UCSD-AML1 (cell line): Measurements from ENCODE around the gene GYS1.
A peak's percentile ranks its signal among the peaks of the same experiment; 100 is the strongest.

Experiments used
- DNase-seq: peaks from one replicate; lab custom pipeline; 2025; ENCODE audit not compliant: unreplicated experiment; lab: John Stamatoyannopoulos, UW

Gene GYS1

DNA sequence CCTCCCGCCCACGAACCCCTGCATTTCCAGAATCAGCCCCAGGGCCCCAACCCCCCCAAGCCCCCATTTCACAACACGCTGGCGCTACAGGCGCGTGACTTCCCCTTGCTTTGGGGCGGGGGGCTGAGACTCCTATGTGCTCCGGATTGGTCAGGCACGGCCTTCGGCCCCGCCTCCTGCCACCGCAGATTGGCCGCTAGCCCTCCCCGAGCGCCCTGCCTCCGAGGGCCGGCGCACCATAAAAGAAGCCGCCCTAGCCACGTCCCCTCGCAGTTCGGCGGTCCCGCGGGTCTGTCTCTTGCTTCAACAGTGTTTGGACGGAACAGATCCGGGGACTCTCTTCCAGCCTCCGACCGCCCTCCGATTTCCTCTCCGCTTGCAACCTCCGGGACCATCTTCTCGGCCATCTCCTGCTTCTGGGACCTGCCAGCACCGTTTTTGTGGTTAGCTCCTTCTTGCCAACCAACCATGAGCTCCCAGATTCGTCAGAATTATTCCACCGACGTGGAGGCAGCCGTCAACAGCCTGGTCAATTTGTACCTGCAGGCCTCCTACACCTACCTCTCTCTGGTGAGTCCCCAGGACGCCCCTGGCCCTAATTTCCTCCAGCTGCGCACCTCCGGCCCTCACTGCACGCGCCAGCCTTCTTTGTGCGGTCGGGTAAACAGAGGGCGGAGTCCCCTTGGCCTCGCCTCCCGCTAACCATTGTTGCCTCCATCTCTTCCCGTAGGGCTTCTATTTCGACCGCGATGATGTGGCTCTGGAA is 27.9 kb downstream of the GYS1 start, which contains the start of gene FTL:
Gene FTL, plus strand, starts transcription at position 270 of the 766 bp plus-strand sequence. Its CDS starts 199 bp downstream, at position 469.
- DNase-seq, result peak; percentile 97

- no peak for DNase-seq
Measured at GRCh38 chr19:48964205-48965039, 28.7 kb downstream of the GYS1 start.

DNA sequence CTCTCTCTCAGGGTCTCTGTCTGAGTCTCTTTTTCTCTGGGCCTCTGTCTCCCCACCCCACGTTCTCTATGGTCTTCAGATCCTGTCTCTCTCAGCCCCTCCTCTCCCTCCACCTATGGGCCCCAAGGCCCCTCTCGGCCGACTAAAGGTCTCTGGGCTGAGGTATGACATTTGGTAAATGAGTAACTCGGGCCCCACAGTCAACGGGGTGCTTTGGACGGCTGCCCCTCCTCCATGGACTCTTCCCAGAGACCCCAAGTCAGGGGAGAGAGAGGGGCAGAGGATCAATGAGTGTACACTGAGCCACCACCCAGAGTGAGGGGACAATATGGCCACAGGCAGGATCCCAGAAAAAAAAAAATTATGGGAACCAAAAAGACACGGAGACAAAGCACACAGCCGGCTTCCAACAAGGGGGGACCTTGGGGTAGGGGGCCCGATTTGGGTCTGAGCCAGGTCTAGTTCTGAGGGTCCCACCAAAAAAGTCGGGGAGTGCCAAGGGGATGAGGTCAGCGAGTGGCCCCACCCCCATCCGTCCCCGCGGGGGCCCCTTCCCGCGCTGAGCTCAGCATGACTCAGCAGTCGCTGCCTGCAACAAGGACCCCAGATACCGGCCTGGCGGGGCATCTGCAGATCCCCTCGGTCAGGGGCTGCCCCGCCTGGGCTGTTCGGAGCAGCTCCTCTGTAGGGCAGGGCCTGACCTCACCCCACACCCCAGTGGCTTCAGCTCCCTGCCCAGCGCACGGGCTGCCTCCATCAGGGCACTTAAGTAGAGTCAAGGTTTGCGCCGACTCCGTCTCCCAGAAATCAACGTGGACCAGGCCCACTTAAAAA is 29.5 kb downstream of the GYS1 start:
- DNase-seq, result peak; percentile 72

DNA sequence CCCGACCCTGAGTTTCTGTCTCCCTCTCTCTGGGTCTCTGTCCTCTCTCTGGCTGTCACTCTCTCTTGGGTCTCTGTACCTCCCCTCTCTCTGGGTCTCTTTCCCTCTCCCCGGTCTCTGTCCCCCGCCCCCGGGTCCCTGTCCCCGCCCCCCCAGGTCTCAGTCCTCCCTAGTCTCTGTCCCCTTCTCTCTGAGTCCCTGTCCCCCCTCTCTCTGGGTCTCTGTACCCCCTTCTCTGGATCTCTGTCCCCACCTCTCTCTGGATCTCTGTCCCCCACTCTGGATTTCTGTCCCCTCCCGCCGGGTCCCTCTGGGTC is 30.3 kb downstream of the GYS1 start:
- no peak for DNase-seq

DNA sequence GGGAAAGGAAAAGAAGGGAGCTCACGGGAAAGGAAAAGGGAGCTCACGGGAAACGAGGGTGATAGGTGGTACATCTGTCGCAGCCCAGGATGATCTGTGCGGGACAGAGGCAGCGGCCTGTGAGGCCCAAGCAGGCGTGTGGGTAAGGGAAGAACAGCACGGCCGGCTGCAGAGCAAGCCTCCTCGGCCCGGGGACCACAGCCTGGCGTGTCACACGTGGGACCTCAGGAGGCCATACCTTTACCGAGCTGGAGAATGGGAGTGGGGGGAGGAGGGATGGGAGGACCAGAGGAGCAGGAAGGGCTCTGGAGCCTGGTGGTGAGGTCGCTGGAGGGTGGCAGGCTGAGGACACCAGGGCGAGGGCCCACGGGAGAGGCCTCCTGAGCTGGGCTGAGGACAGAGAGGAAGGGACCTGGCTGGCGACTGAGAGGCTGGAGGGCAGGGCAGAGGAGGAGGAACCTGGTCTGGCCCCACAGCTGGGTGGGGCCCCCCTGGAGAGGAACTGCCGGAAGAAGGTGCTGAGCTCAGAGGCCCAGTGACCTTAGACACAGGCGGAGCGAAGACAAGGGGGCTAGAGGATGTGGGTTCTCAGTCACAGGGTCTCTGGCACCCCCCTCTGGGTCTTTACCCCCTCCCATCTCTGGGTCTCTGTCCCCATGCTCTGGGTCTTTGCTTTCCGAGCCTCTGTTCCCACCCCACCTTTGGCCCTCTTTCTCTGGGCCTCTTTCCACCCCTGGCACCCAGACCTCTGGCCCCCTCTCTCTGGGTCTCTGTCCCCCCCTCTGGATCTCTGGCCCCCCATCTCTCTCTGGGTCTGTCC is 30.9 kb downstream of the GYS1 start:
- DNase-seq, result peak; percentile 78

DNA sequence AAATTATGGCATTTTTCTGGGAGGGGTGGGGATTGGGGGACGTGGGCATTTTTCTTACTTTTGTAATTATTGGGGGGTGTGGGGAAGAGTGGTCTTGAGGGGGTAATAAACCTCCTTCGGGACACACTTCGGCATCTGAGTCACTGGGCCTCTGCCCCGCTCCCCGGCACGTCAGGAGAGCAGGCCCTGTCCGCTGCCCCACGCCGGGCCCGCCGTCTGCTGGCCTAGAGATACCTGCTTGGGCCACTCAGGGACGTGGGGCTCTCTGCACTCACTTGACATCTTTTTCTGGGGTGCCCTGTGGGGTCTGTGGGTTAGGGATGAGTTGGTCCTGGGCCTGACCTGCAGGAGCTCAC is 31.5 kb downstream of the GYS1 start:
- DNase-seq, result no peak

DNA sequence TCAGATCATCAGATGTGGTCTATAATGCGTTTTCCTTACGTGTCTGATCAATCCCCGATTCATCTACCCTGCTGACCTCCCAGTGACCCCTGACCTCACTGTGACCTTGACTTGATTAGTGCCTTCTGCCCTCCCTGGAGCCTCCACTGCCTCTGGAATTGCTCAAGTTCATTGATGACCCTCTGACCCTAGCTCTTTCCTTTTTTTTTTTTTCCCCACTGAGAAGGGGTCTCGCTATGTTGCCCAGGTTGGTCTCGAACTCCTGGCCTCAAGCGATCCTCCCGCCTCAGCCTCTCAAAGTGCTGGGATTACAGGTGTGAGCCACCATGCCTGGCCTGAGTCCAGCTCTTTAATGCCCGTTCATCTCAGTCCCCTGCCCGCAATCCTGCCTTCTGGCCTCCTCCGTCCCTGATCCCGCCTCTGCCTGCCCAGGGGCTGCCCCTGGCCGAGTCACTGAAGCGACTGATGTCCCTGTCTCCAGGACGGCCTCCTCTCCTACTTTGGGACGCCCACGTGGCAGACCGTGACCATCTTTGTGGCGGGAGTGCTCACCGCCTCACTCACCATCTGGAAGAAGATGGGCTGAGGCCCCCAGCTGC is 32.0 kb downstream of the GYS1 start:
- no peak for DNase-seq

- DNase-seq, result peak; percentile 15
Measured at GRCh38 chr19:48959341-48960239, 33.5 kb downstream of the GYS1 start.

GRCh38 chr19:48958006-48958405 is 35.1 kb downstream of the GYS1 start:
- no peak for DNase-seq

GRCh38 chr19:48955308-48955958 is 37.7 kb downstream of the GYS1 start:
- DNase-seq, result no peak

DNA sequence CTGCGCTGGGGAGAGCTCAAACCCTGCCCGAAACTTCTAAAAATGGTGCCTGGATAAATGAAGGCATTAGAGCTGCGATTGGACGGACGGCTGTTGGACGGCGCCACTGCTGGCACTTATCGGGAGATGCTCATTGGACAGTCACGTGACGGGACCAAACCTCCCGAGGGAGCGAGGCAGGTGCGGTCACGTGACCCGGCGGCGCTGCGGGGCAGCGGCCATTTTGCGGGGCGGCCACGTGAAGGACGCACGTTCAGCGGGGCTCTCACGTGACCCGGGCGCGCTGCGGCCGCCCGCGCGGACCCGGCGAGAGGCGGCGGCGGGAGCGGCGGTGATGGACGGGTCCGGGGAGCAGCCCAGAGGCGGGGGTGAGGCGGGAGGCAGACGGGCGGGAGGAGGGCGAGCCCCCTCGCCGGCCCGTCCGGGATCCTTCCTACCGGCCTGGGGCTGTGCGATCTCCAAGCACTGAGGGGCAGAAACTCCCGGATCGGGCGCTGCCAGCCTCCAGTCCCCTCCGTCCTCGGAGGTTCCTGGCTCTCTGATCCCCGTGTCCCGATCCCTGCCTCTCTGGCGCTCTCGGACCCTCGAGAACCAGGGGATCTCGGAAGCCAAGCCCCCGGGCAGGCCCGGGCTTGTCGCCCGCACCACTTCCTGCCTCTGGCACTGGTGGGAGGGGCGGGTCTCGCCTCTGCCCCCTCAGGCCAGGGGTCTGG is 38.4 kb downstream of the GYS1 start, which contains the start of gene BAX:
Gene BAX, plus strand, starts transcription at position 281 of the 713 bp plus-strand sequence. Its CDS starts 54 bp downstream, at position 335.
- peak; percentile 96 for DNase-seq

GRCh38 chr19:48953990-48954594 is 39.0 kb downstream of the GYS1 start:
- DNase-seq, result no peak

DNA sequence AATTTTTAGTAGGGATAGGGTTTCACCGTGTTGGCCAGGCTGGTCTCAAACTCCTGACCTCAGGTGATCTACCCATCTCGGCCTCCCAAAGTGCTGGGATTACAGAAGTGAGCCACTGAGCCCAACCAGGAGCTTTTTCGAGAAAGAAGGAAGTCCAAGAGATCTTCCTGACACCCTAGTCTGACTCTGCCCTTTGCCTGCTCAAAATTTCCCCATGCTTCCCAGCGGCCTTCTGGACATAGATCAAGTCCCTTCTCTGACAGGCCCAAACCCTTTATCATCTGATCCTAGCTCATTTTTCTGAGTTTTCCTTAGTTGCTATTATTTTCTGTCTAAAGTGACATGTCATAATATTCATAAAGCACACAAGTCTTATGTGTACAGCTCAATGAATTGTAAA is 40.0 kb downstream of the GYS1 start:
- no peak for DNase-seq

DNA sequence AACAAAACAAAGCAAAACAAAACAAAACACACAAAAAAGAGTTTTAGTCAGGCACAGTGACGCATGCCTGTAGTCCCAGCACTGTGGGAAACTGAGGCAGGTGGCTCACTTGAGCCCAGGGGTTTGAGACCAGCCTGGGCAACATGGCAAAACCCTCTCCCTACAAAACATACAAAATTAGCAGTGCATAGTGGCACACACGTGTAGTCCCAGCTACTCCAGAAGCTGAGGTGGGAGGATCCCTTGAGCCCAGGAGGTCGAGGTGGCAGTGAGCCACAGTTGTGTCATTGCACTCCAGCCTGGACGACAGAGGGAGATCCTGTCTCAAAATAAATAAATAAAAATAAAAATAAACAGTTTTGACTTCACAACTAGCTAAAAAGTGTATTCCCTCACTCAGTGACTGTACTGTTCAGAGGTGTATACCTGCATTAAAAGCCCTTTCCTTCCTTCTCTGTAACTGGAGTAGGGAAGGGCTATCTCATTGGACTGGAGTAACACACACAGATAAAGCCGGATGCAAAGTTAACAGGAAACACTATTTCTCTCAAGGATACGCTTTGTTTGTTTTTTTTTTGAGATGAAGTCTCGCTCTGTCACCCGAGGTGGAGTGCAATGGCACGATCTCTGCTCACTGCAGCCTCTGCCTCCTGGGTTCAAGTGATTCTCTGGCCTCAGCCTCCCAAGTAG is 42.1 kb downstream of the GYS1 start:
- DNase-seq, result no peak

DNA sequence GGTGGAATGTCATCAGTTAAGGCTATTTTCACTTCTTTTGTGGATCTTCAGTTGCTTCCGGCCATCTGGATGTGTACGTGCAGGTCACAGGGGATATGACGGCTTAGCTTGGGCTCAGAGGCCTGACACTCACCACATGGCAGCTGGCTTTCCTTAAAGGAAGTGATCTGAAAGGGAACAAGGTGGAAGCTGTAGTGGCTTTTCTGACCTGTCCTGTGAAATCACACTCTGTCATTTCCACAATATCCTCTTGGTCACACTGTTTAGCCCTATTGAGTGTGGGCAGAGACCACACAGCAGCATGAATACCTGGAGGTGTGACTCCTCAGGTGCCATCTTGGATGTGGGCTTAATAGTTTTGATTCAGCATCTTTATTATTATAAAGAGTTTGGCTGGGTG is 43.0 kb downstream of the GYS1 start:
- DNase-seq, result peak; percentile 44

DNA sequence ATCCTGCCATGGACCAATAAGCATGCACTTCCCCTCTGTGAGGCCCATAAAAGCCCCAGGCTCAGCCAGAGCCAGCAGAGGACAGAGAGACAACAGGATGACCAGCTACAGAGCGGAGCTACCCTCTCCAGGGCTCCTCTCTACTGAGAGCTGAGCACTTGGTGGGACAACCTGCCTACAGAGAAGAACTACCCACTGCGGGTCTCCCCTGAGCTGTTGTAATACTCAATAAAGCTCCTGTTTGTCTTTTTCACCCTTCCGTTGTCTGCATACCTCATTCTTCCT is 45.9 kb downstream of the GYS1 start:
- no peak for DNase-seq
